HFF-Myc (cell line): ENCODE data around the gene OLR1.

ENCODE experiments used
- DNase-seq: peaks from one replicate; pipeline ENCODE4 v3.0.0-alpha.2; 2011; ENCODE audit warnings: low read depth; ENCODE audit errors: extremely low read depth
- H3K4me3 ChIP-seq: replicated peaks from 2 replicates; pipeline ENCODE4 v1.5.1; 2011; ENCODE audit warnings: low read depth, mild to moderate bottlenecking, control low read depth, low read length
- CTCF ChIP-seq: IDR thresholded peaks from 2 replicates; pipeline ENCODE4 v1.5.1; 2012; ENCODE audit warnings: mild to moderate bottlenecking, low read depth, low read length, control low read depth; ENCODE audit errors: missing control alignments

Gene OLR1

GRCh38 chr12:10213168-10214135, 41.5 kb upstream of the OLR1 start:
- H3K4me3 ChIP-seq: peak overlapping the region; percentile 74
- no peak for TF ChIP-seq CTCF
- no peak for DNase-seq

DNA sequence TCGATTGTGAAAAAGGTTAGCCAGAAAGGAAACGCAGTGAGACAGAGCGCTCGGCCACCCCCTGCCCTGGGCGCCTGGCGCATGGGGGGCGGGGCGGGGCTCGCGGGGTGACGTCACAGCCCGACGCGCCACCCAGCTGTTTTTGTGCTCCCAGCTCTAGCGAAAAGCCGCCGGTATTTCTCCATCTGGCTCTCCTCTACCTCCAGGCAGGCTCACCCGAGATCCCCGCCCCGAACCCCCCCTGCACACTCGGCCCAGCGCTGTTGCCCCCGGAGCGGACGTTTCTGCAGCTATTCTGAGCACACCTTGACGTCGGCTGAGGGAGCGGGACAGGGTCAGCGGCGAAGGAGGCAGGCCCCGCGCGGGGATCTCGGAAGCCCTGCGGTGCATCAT, 40.8 kb upstream of the OLR1 start, which contains the start of gene GABARAPL1:
Gene GABARAPL1 (plus strand): TSS at position 139 of the 393 bp plus-strand sequence. CDS start 253 bp downstream, at position 392.
- no peak for TF ChIP-seq CTCF
- peak within 1 kb of the TSS; percentile 74 for H3K4me3 ChIP-seq
- DNase-seq: no peak

- DNase-seq: peak; percentile 97
Observed at GRCh38 chr12:10211940-10212738, 40.2 kb upstream of the OLR1 start.

GRCh38 chr12:10211101-10211939, 39.4 kb upstream of the OLR1 start:
- TF ChIP-seq CTCF: no peak
- DNase-seq: no peak
- H3K4me3 ChIP-seq: no peak overlapping the region

More at GRCh38 chr12:10211940-10212738, 40.2 kb upstream of the OLR1 start:
- peak overlapping the region; percentile 74 for H3K4me3 ChIP-seq
- TF ChIP-seq CTCF: no peak

DNA sequence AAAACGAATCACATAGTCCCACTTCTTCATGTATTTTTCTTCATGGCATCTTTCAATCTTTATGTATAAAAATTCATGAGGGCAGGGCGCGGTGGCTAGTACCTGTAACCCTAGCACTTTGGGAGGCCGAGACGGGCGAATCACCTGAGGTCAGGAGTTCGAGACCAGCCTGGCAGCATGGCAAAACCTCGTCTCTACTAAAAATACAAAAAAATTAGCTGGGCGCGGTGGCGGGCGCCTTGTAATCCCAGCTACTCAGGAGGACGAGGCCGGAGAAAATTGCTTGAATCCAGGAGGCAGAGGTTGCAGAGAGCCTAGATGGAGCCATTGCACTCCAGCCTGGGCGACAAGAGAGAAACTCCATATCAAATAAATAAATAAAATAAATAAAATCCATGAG, 38.3 kb upstream of the OLR1 start:
- no peak overlapping the region for H3K4me3 ChIP-seq
- no peak for DNase-seq
- no peak for TF ChIP-seq CTCF

GRCh38 chr12:10207136-10207535, 35.2 kb upstream of the OLR1 start:
- no peak for DNase-seq
- H3K4me3 ChIP-seq: no peak overlapping the region
- TF ChIP-seq CTCF: no peak
